ENCODE results near the gene CDC73.
"Not testable (repeated sequence)": the region's sequence is repeated elsewhere in the genome, so short reads cannot be mapped to it uniquely, and the experiment has no call there.

CDC73 gene

GRCh38 chr1:193222056-193222615 lies 100.3 kb downstream of the CDC73 start:
- in situ Hi-C loops (cut with HindIII; ENCODE audit: low sequenced_read_pairs) = no loop called here

GRCh38 chr1:193229136-193229535 lies 107.3 kb downstream of the CDC73 start:
- in situ Hi-C loops (cut with HindIII; ENCODE audit: low sequenced_read_pairs) = no loop called here

GRCh38 chr1:193231146-193231545 lies 109.3 kb downstream of the CDC73 start:
- in situ Hi-C loops (cut with HindIII; ENCODE audit: low sequenced_read_pairs) = not testable (repeated sequence)

GRCh38 chr1:193234530-193234929 lies 112.7 kb downstream of the CDC73 start:
- in situ Hi-C loops (cut with HindIII; ENCODE audit: low sequenced_read_pairs) = no loop called here

GRCh38 chr1:193237381-193237978 lies 115.6 kb downstream of the CDC73 start:
- in situ Hi-C loops (cut with HindIII; ENCODE audit: low sequenced_read_pairs) = no loop called here

- in situ Hi-C loops (cut with HindIII; ENCODE audit: low sequenced_read_pairs) = no loop called here
These were observed 118.8 kb downstream of the CDC73 start for GRCh38 chr1:193240609-193241008.

- in situ Hi-C loops (cut with HindIII; ENCODE audit: low sequenced_read_pairs) = no loop called here
These were observed 119.4 kb downstream of the CDC73 start for GRCh38 chr1:193241132-193241827.

GRCh38 chr1:193242000-193242399 lies 120.2 kb downstream of the CDC73 start:
- in situ Hi-C loops (cut with HindIII; ENCODE audit: low sequenced_read_pairs) = no loop called here

GRCh38 chr1:193249187-193249586 lies 127.4 kb downstream of the CDC73 start:
- in situ Hi-C loops (cut with HindIII; ENCODE audit: low sequenced_read_pairs) = no loop called here

- in situ Hi-C loops (cut with HindIII; ENCODE audit: low sequenced_read_pairs) = no loop called here
These were observed 130.1 kb downstream of the CDC73 start for GRCh38 chr1:193251950-193252349.

- in situ Hi-C loops (cut with HindIII; ENCODE audit: low sequenced_read_pairs) = no loop called here
These were observed 134.2 kb downstream of the CDC73 start for GRCh38 chr1:193256019-193256418.

GRCh38 chr1:193259636-193260035 lies 137.8 kb downstream of the CDC73 start:
- in situ Hi-C loops (cut with HindIII; ENCODE audit: low sequenced_read_pairs) = no loop called here

GRCh38 chr1:193260056-193260745 lies 138.4 kb downstream of the CDC73 start:
- in situ Hi-C loops (cut with HindIII; ENCODE audit: low sequenced_read_pairs) = no loop called here

GRCh38 chr1:193260896-193261295 lies 139.1 kb downstream of the CDC73 start:
- in situ Hi-C loops (cut with HindIII; ENCODE audit: low sequenced_read_pairs) = no loop called here

GRCh38 chr1:193262661-193263060 lies 140.8 kb downstream of the CDC73 start:
- in situ Hi-C loops (cut with HindIII; ENCODE audit: low sequenced_read_pairs) = no loop called here

- in situ Hi-C loops (cut with HindIII; ENCODE audit: low sequenced_read_pairs) = no loop called here
These were observed 142.7 kb downstream of the CDC73 start for GRCh38 chr1:193264313-193265065.

GRCh38 chr1:193265716-193266115 lies 143.9 kb downstream of the CDC73 start:
- in situ Hi-C loops (cut with HindIII; ENCODE audit: low sequenced_read_pairs) = no loop called here

- in situ Hi-C loops (cut with HindIII; ENCODE audit: low sequenced_read_pairs) = not testable (repeated sequence)
These were observed 145.0 kb downstream of the CDC73 start for GRCh38 chr1:193266794-193267193.

GRCh38 chr1:193270996-193271395 lies 149.2 kb downstream of the CDC73 start:
- in situ Hi-C loops (cut with HindIII; ENCODE audit: low sequenced_read_pairs) = no loop called here

GRCh38 chr1:193275773-193276172 lies 153.9 kb downstream of the CDC73 start:
- in situ Hi-C loops (cut with HindIII; ENCODE audit: low sequenced_read_pairs) = no loop called here

- in situ Hi-C loops (cut with HindIII; ENCODE audit: low sequenced_read_pairs) = no loop called here
These were observed 157.1 kb downstream of the CDC73 start for GRCh38 chr1:193278968-193279367.

Data from DLD1 (cell line).